Right kidney (tissue), 1 donor: ENCODE data around the gene EPS8L3.
"Not testable (repeated sequence)": the region's sequence is repeated elsewhere in the genome, so short reads cannot be mapped to it uniquely, and the experiment has no call there.

Source experiments
- DNase-seq: peaks from one replicate; pipeline ENCODE4 v3.0.0-alpha.2; 2016

EPS8L3 gene

GRCh38 chr1:109764561-109765482 is 1.1 kb upstream of the EPS8L3 start:
- DNase-seq, result no peak

GRCh38 chr1:109762821-109763645 is 690 bp downstream of the EPS8L3 start:
- no peak for DNase-seq

- DNase-seq, result no peak
Measured at GRCh38 chr1:109762039-109762585, 1.6 kb downstream of the EPS8L3 start.

GRCh38 chr1:109761227-109762038 is 2.3 kb downstream of the EPS8L3 start:
- DNase-seq, result no peak

- no peak for DNase-seq
Measured at GRCh38 chr1:109760581-109761226, 3.0 kb downstream of the EPS8L3 start.

GRCh38 chr1:109759513-109760334 is 4.0 kb downstream of the EPS8L3 start:
- DNase-seq, result no peak

- no peak for DNase-seq
Measured at GRCh38 chr1:109757936-109758786, 5.6 kb downstream of the EPS8L3 start.

GRCh38 chr1:109756848-109757521 is 6.7 kb downstream of the EPS8L3 start:
- no peak for DNase-seq

- DNase-seq, result not testable (repeated sequence)
Measured at GRCh38 chr1:109756325-109756724, 7.4 kb downstream of the EPS8L3 start.

GRCh38 chr1:109754738-109755137 is 9.0 kb downstream of the EPS8L3 start:
- DNase-seq, result no peak

- no peak for DNase-seq
Measured at GRCh38 chr1:109751531-109752260, 12.0 kb downstream of the EPS8L3 start.

GRCh38 chr1:109750920-109751319 is 12.8 kb downstream of the EPS8L3 start:
- no peak for DNase-seq

- no peak for DNase-seq
Measured at GRCh38 chr1:109750241-109750882, 13.4 kb downstream of the EPS8L3 start.

- no peak for DNase-seq
Measured at GRCh38 chr1:109749221-109749620, 14.5 kb downstream of the EPS8L3 start.

- DNase-seq, result not testable (repeated sequence)
Measured at GRCh38 chr1:109748311-109748710, 15.4 kb downstream of the EPS8L3 start.

GRCh38 chr1:109740615-109741373 is 22.9 kb downstream of the EPS8L3 start, which contains the start of gene GSTM3:
Gene GSTM3 (minus strand): TSS chr1:109741038. CDS start chr1:109740287, 751 bp downstream.
- DNase-seq, result no peak
